ENCODE results near the gene ZNF823. TPM values are rescaled to one million over a fixed set of nuclear protein-coding genes. Genes with fewer than 3 reads are reported as not detected.

ZNF823 gene
- 1.5 and 2.5 TPM in 2 replicates for total RNA-seq

GRCh38 chr19:11738746-11739620, at the start of gene ZNF823:
Gene ZNF823 (minus strand): TSS chr19:11738946. CDS start chr19:11738819, 127 bp downstream.

GRCh38 chr19:11766597-11767591, 28.1 kb upstream of the ZNF823 start, which contains the start of gene ZNF441:
Gene ZNF441 (plus strand): TSS chr19:11767000. CDS start chr19:11767194, 194 bp downstream.

Small RNA genes within 50 kb of the gene (small RNA-seq; reads per million reads assigned to genes)
- not detected for gene ZNF833P

Other genes with a start within 250 kb of the ZNF823 start
- gene ZNF653, start 233.1 kb downstream of the ZNF823 start, total RNA-seq = 4.5 and 6.2 TPM in 2 replicates
- gene ECSIT, start 209.8 kb downstream of the ZNF823 start, total RNA-seq = 36.6 and 37.5 TPM in 2 replicates
- 0.39 and 0.73 TPM in 2 replicates for gene CNN1, start 200.1 kb downstream of the ZNF823 start, total RNA-seq
- gene ELOF1, start 179.7 kb downstream of the ZNF823 start, total RNA-seq = 37.1 and 38.9 TPM in 2 replicates
- gene ACP5, start 161.3 kb downstream of the ZNF823 start, total RNA-seq = 0.20 and 0.37 TPM in 2 replicates
- 9.2 and 10.3 TPM in 2 replicates for gene ZNF627, start 141.5 kb downstream of the ZNF823 start, total RNA-seq
- gene ZNF441, start 28.1 kb upstream of the ZNF823 start, total RNA-seq = 4.8 and 5.7 TPM in 2 replicates
- gene ZNF491, start 59.6 kb upstream of the ZNF823 start, total RNA-seq = 0.20 and 1.1 TPM in 2 replicates
- 6.8 and 7.0 TPM in 2 replicates for gene ZNF440, start 75.3 kb upstream of the ZNF823 start, total RNA-seq
- 0.20 and 0.37 TPM in 2 replicates for gene ZNF439, start 109.8 kb upstream of the ZNF823 start, total RNA-seq
- 0.20 and 0.73 TPM in 2 replicates for gene ZNF69, start 148.8 kb upstream of the ZNF823 start, total RNA-seq
- 5.1 and 5.9 TPM in 2 replicates for gene ZNF700, start 186.2 kb upstream of the ZNF823 start, total RNA-seq
- gene ZNF763, start 226.1 kb upstream of the ZNF823 start, total RNA-seq = 0.20 and 0.37 TPM in 2 replicates

Measured in subcutaneous preadipocyte (primary cell).